ENCODE data around the gene PMS1.

DNA sequence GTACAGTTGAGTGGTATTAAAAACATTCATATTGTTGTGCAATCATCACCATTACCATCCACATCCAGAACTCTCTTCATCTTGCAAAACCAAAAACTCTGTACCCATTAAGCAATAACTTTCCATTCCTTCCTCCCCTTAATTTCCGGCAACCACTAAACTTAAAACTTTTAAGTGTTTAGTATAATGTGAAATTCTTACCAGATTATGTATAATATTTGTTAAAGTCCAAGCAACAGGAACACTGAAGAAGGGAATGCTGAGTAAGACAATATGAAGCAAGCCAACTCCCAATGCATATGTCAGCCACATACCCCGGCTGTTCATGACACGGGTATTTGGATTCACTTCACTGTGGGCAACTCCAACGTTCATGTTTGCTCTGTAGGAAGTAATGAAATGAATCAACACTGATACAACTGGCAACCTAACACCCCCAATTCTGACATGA is 2.0 kb upstream of the PMS1 start:
- no peak for TF ChIP-seq EP300 (IDR thresholded peaks at IDR 0.05; ENCODE audit: low read length)
- no peak for TF ChIP-seq POLR2A (conservative IDR thresholded peaks at IDR 0.05)
- TF ChIP-seq FOXK2 (conservative IDR thresholded peaks at IDR 0.05 in 1 of 2, IDR thresholded peaks at IDR 0.05 in 1 of 2; ENCODE audit: low read depth in 2 of 2) = no peak
- TF ChIP-seq PHF20 (IDR thresholded peaks at IDR 0.05; ENCODE audit: partially characterized antibody) = no peak
- no peak for TF ChIP-seq ZBTB1 (CRISPR knock-in tag; IDR thresholded peaks at IDR 0.05; ENCODE audit: borderline replicate concordance, low read depth)
